KMS-11 (cell line): ENCODE data around the gene PDE3A.

Experiments used
- H2AFZ ChIP-seq: fragments of 200-600 bp; sonication (generic); 2 replicates; pipeline ENCODE4 v1.6.1; 2016; ENCODE audit warnings: antibody characterized with exemption, mixed run types, low read depth
- H3K27ac ChIP-seq: fragments of 200-600 bp; sonication (generic); 2 replicates; pipeline ENCODE4 v1.6.1; 2016; ENCODE audit warnings: mild to moderate bottlenecking, mixed run types
- H3K27me3 ChIP-seq: fragments of 200-600 bp; sonication (generic); 2 replicates; pipeline ENCODE4 v1.6.1; 2017; ENCODE audit warnings: mild to moderate bottlenecking, low read depth, mixed run types, moderate library complexity; ENCODE audit not compliant: insufficient read depth
- H3K36me3 ChIP-seq: fragments of 200-600 bp; sonication (generic); 2 replicates; pipeline ENCODE4 v1.6.1; 2017; ENCODE audit warnings: mild to moderate bottlenecking, mixed run types; ENCODE audit not compliant: insufficient read depth
- H3K4me1 ChIP-seq: fragments of 200-600 bp; sonication (generic); 2 replicates; pipeline ENCODE4 v1.6.1; 2016; ENCODE audit warnings: mild to moderate bottlenecking, low read depth, mixed run types; ENCODE audit not compliant: poor library complexity, severe bottlenecking
- H3K4me2 ChIP-seq: fragments of 200-600 bp; sonication (generic); 2 replicates; pipeline ENCODE4 v1.7.0; 2016; ENCODE audit warnings: mild to moderate bottlenecking, mixed run types
- H3K4me3 ChIP-seq: fragments of 200-600 bp; sonication (generic); IDR thresholded peaks from 2 replicates; pipeline ENCODE4 v1.6.1; 2017; ENCODE audit warnings: low read depth, low read length, mixed read lengths; ENCODE audit not compliant: insufficient read depth
- H3K79me2 ChIP-seq: fragments of 200-600 bp; sonication (generic); 2 replicates; pipeline ENCODE4 v1.6.1; 2016; ENCODE audit warnings: low read depth, mixed run types; ENCODE audit not compliant: insufficient read depth
- H3K9ac ChIP-seq: fragments of 200-600 bp; sonication (generic); 2 replicates; pipeline ENCODE4 v1.6.1; 2016; ENCODE audit warnings: mild to moderate bottlenecking, mixed run types
- H4K20me1 ChIP-seq: fragments of 200-600 bp; sonication (generic); 2 replicates; pipeline ENCODE4 v1.6.1; 2016; ENCODE audit warnings: mild to moderate bottlenecking, mixed run types; ENCODE audit not compliant: insufficient read depth
- CTCF ChIP-seq: fragments of 200-600 bp; sonication (generic); conservative IDR thresholded peaks from 2 replicates; pipeline ENCODE4 v1.6.1; 2017; ENCODE audit warnings: low read depth, mild to moderate bottlenecking, antibody characterized with exemption, low read length, moderate library complexity, mixed read lengths

Gene PDE3A

GRCh38 chr12:20486233-20486632 is 117.9 kb downstream of the PDE3A start:
- H3K4me1 ChIP-seq: no peaks in the 10 kb centered on the region

DNA sequence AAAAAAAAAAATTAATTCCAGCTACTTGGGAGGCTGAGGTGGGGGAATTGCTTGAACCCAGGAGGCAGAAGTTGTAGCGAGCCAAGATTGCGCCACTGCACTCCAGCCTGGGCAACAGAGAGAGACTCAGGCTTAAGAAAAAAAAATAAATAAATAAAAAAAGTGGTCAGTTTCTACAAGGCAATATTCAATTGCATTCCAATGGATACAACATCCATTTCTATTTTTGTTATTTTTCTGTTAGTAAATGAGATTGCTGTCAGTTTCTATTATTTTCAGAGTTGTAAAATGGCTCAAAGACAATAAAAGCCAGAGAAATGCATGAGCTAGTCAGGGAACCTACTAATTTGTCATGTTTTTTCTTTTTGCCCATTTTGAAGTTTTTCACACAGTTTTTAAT is 119.2 kb downstream of the PDE3A start:
- Histone ChIP-seq H3K4me1 (no peaks in the 10 kb centered on the region), H2AFZ (no peak overlapping the region), H3K4me2 (no peak overlapping the region)

More at GRCh38 chr12:20486233-20486632, 117.9 kb downstream of the PDE3A start:
- Histone ChIP-seq H3K4me2 (no peak overlapping the region), H3K36me3 (no peaks in the 10 kb centered on the region), H2AFZ (no peak overlapping the region), H3K9ac (no peak overlapping the region), H3K79me2 (no peaks in the 10 kb centered on the region), H3K27ac (no peak overlapping the region), H3K4me3 (no peak overlapping the region), H4K20me1 (no peaks in the 10 kb centered on the region), H3K27me3 (no peaks in the 10 kb centered on the region)
- TF ChIP-seq CTCF: no peak

DNA sequence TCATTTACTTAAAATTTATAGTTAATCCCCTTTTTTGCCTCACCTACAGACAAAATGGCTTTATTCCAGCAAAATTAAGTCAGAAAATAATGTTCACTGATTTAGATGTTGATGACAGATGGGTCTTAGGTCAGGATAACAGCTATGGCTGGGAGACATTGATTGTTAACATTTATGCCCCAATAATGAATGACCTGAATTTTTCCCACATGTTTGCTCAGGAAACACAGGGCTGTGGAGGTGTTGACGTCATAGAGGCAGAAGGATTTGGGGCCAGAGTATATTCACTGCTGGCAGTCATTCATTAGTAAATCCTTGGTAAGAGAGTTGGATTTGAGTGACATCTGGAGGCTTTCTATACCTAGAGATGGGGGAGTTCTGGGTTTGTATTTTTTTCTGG is 121.3 kb downstream of the PDE3A start:
- H3K9ac ChIP-seq: no peak overlapping the region
- H4K20me1 ChIP-seq: no peaks in the 10 kb centered on the region
- no peaks in the 10 kb centered on the region for H3K4me1 ChIP-seq
- no peaks in the 10 kb centered on the region for H3K79me2 ChIP-seq
- H3K4me3 ChIP-seq: no peak overlapping the region
- no peaks in the 10 kb centered on the region for H3K27me3 ChIP-seq
- no peak overlapping the region for H2AFZ ChIP-seq
- TF ChIP-seq CTCF: no peak
- no peak overlapping the region for H3K4me2 ChIP-seq
- H3K36me3 ChIP-seq: no peaks in the 10 kb centered on the region
- H3K27ac ChIP-seq: no peak overlapping the region

More for the DNA sequence above, 119.2 kb downstream of the PDE3A start:
- no peak for TF ChIP-seq CTCF
- no peaks in the 10 kb centered on the region for H3K36me3 ChIP-seq
- H3K4me3 ChIP-seq: no peak overlapping the region
- H3K9ac ChIP-seq: no peak overlapping the region
- H3K27ac ChIP-seq: no peak overlapping the region
- H4K20me1 ChIP-seq: no peaks in the 10 kb centered on the region
- H3K79me2 ChIP-seq: no peaks in the 10 kb centered on the region
- no peaks in the 10 kb centered on the region for H3K27me3 ChIP-seq

DNA sequence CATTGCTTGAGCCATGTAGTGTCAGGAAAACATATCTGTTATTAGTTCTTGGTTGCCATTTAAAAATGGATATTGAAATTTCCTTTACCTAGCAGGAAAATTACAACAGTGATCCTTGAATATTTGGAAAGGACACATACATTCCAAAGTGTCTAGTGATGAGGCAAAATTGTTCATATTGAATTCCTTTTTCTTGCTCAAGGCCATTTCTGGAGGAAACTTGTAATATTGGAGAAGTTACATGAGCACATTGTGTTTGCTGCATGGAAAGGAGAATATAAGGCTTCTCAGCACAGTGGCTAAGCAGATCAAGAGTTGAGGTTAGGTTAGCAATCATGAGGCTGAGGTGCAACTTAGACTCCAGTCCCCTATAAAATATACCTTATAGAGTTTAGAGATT is 121.9 kb downstream of the PDE3A start:
- Histone ChIP-seq H2AFZ (no peak overlapping the region), H3K27me3 (no peaks in the 10 kb centered on the region), H3K27ac (no peak overlapping the region), H3K4me3 (no peak overlapping the region), H3K79me2 (no peaks in the 10 kb centered on the region), H3K36me3 (no peaks in the 10 kb centered on the region), H3K4me1 (no peaks in the 10 kb centered on the region), H3K9ac (no peak overlapping the region), H3K4me2 (no peak overlapping the region), H4K20me1 (no peaks in the 10 kb centered on the region)
- no peak for TF ChIP-seq CTCF
